Measurements from ENCODE around the gene SNX20. TPM values are rescaled to one million over a fixed set of nuclear protein-coding genes. Genes with fewer than 3 reads are reported as not detected.

SNX20 gene
- total and polyA plus RNA-seq, 10 donors, result 17.6 to 50.5 (median 31.5) TPM

- no peak for TF ChIP-seq CTCF (IDR thresholded peaks at IDR 0.05 in 8 of 11, conservative IDR thresholded peaks at IDR 0.05 in 3 of 11)
- TF ChIP-seq POLR2AphosphoS5 (IDR thresholded peaks at IDR 0.05), result no peak
- TF ChIP-seq POLR2A (IDR thresholded peaks at IDR 0.05), result no peak
- WGBS, 5 donors, result 89 to 96% (median 93%) methylated on average over 26 to 30 of the region's 30 CpGs
- H3K36me3 ChIP-seq, result peaks cover 0 to 6% (median 0%) of the 10 kb centered on the region in 6 donors
- H3K27ac ChIP-seq, result no peak overlapping the region
- no peak overlapping the region for H3K4me3 ChIP-seq
- H3K27me3 ChIP-seq (replicated peaks in 1 of 7), result no peaks in the 10 kb centered on the region
- no peaks in the 10 kb centered on the region for H3K9me3 ChIP-seq
- DNase-seq, result no peak
- intact Hi-C loops (cut with DNase I; ENCODE audit: low total_unique reads), result no loop called here
- H3K4me1 ChIP-seq, result no peaks in the 10 kb centered on the region
Observed at GRCh38 chr16:50632927-50633800, 47.9 kb downstream of the SNX20 start.

GRCh38 chr16:50631985-50632576 is 49.0 kb downstream of the SNX20 start:
- no peak overlapping the region for H3K4me3 ChIP-seq
- WGBS, 5 donors, result 87 to 92% (median 91%) methylated on average over 20 to 22 of the region's 22 CpGs
- no peaks in the 10 kb centered on the region for H3K27me3 ChIP-seq (replicated peaks in 1 of 7)
- no peak for TF ChIP-seq CTCF (IDR thresholded peaks at IDR 0.05 in 8 of 11, conservative IDR thresholded peaks at IDR 0.05 in 3 of 11)
- TF ChIP-seq POLR2A (IDR thresholded peaks at IDR 0.05), result no peak
- TF ChIP-seq POLR2AphosphoS5 (IDR thresholded peaks at IDR 0.05), result no peak
- H3K27ac ChIP-seq, result no peak overlapping the region
- H3K36me3 ChIP-seq, result peaks cover 0 to 6% (median 0%) of the 10 kb centered on the region in 6 donors
- H3K4me1 ChIP-seq, result peaks cover 5 to 9% (median 7%) of the 10 kb centered on the region in 6 donors
- intact Hi-C loops (cut with DNase I; ENCODE audit: low total_unique reads), result no loop called here
- no peak for DNase-seq
- no peaks in the 10 kb centered on the region for H3K9me3 ChIP-seq

- H3K36me3 ChIP-seq, result peaks cover 0 to 6% (median 0%) of the 10 kb centered on the region in 6 donors
- no peak overlapping the region for H3K4me3 ChIP-seq
- no peak overlapping the region for H3K27ac ChIP-seq
- no peaks in the 10 kb centered on the region for H3K9me3 ChIP-seq
- 74 to 84% (median 82%) methylated on average over 7 to 8 of the region's 8 CpGs for WGBS, 5 donors
- DNase-seq, result no peak
- H3K4me1 ChIP-seq, result peaks cover 8 to 16% (median 12%) of the 10 kb centered on the region in 6 donors
- no peaks in the 10 kb centered on the region for H3K27me3 ChIP-seq (replicated peaks in 1 of 7)
- intact Hi-C loops (cut with DNase I; ENCODE audit: low total_unique reads), result no loop called here
- TF ChIP-seq POLR2AphosphoS5 (IDR thresholded peaks at IDR 0.05) (no peak), CTCF (IDR thresholded peaks at IDR 0.05 in 8 of 11, conservative IDR thresholded peaks at IDR 0.05 in 3 of 11) (no peak), POLR2A (IDR thresholded peaks at IDR 0.05) (no peak)
Observed at GRCh38 chr16:50631249-50631984, 49.7 kb downstream of the SNX20 start.

Data from spleen (tissue), 11 donors.